ENCODE results near the gene JPH4. TPM values are rescaled to one million over a fixed set of nuclear protein-coding genes. Genes with fewer than 3 reads are reported as not detected.

Gene JPH4
- total and polyA plus RNA-seq, 2 donors: 0.14 to 0.59 TPM

DNA sequence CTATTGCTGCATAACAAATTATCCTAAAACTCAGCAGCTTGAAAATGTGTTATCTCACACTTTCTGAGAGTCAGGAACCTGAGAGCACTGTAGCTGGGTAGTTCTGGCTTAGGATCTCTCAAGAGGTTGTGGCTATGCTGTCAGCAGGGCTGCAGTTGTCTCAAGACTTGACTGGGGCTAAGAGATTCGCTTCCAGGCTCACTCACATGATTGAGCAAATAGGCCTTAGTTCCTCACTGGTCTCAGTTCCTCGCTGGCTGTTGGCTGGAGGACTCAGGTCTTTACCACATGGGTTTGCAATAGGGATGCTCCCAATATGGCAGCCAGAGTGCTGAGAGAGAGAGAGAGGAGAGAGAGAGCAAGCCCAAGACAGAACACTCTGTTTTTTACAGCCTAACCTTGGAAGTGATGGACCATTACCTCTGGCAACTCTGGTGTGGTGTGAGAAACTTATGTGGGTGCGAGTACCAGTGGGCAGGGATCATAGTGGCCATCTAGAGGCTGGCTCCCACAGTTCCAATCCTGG lies 41.6 kb upstream of the JPH4 start:
- WGBS: 89% methylated on average over 3 of the region's 3 CpGs
- no peaks in the 10 kb centered on the region for H3K4me1 ChIP-seq (ENCODE audit: control insufficient read depth in 2 of 2, insufficient read depth in 2 of 2, low read length in 2 of 2)

DNA sequence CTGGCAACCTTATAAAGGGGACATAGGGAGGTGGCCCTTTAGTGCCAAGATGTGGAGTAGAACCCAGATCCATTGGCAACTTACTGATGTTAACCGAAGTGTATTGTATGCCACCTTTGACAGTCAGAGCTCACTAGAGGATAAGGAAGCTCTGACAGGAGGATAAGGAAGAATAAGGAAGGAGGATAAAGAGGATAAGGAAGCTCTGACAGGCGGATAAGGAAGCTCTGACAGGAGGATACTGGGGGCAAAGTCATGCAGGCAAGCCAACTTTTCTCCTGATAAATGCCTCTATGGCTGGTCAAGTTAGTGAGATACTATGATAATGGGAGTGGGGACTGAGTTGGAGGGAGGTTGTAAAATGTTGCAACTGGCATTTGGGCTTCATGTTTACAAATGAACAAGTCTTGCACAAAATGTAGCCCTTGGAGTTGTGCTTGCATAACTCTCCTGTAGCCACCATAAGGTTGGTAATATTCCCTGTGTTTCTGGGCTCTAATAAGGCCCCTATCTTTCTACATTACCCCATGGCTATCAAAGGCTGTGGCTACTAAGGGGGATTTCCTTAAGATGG lies 39.9 kb upstream of the JPH4 start:
- H3K27ac ChIP-seq (ENCODE audit: low read depth in 1 of 2, low read length in 1 of 2): no peak overlapping the region
- H3K27me3 ChIP-seq (ENCODE audit: control insufficient read depth in 2 of 2, insufficient read depth in 1 of 2, low read length in 1 of 2): no peaks in the 10 kb centered on the region
- H3K4me1 ChIP-seq (ENCODE audit: control insufficient read depth in 2 of 2, insufficient read depth in 2 of 2, low read length in 2 of 2): no peaks in the 10 kb centered on the region
- H3K9me3 ChIP-seq (ENCODE audit: control insufficient read depth in 2 of 2, insufficient read depth in 1 of 2, low read length in 1 of 2): no peaks in the 10 kb centered on the region
- no peaks in the 10 kb centered on the region for H3K36me3 ChIP-seq (ENCODE audit: control insufficient read depth in 2 of 2, insufficient read depth in 2 of 2, low read length in 1 of 2)
- DNase-seq (ENCODE audit: low read depth in 6 of 9, low spot score in 9 of 9): no peak
- H3K4me3 ChIP-seq (ENCODE audit: low read length in 2 of 2): no peak overlapping the region
- 96% methylated on average over 2 of the region's 2 CpGs for WGBS

More for the DNA sequence above, 41.6 kb upstream of the JPH4 start:
- DNase-seq (ENCODE audit: low read depth in 6 of 9, low spot score in 9 of 9): no peak
- H3K27me3 ChIP-seq (ENCODE audit: control insufficient read depth in 2 of 2, insufficient read depth in 1 of 2, low read length in 1 of 2): no peaks in the 10 kb centered on the region
- no peaks in the 10 kb centered on the region for H3K36me3 ChIP-seq (ENCODE audit: control insufficient read depth in 2 of 2, insufficient read depth in 2 of 2, low read length in 1 of 2)
- no peak overlapping the region for H3K27ac ChIP-seq (ENCODE audit: low read depth in 1 of 2, low read length in 1 of 2)
- H3K9me3 ChIP-seq (ENCODE audit: control insufficient read depth in 2 of 2, insufficient read depth in 1 of 2, low read length in 1 of 2): peaks cover 2 to 4% of the 10 kb centered on the region in 2 donors
- H3K4me3 ChIP-seq (ENCODE audit: low read length in 2 of 2): no peak overlapping the region

DNA sequence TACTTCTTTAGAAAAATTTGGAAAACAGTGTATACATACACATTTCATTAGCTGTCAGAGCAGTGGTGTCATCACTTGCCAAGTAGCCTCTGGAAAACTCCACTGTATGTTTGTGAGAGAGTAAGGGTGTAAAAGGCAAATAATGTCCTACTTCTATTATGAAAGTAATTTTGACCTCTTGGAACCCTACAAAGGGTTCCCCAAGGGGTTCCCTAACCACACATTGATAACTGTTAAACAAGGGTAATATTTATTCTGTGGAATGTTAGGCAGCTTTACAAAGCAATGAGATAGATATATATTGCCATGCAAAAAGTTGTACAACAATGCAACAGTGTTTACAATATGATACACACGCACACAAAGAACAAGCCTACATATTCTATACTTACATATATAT lies 38.9 kb upstream of the JPH4 start:
- no peaks in the 10 kb centered on the region for H3K4me1 ChIP-seq (ENCODE audit: control insufficient read depth in 2 of 2, insufficient read depth in 2 of 2, low read length in 2 of 2)
- no peak overlapping the region for H3K4me3 ChIP-seq (ENCODE audit: low read length in 2 of 2)
- H3K9me3 ChIP-seq (ENCODE audit: control insufficient read depth in 2 of 2, insufficient read depth in 1 of 2, low read length in 1 of 2): no peaks in the 10 kb centered on the region
- no peaks in the 10 kb centered on the region for H3K36me3 ChIP-seq (ENCODE audit: control insufficient read depth in 2 of 2, insufficient read depth in 2 of 2, low read length in 1 of 2)
- H3K27me3 ChIP-seq (ENCODE audit: control insufficient read depth in 2 of 2, insufficient read depth in 1 of 2, low read length in 1 of 2): no peaks in the 10 kb centered on the region
- WGBS: 96% methylated on average over 1 of the region's 1 CpG
- H3K27ac ChIP-seq (ENCODE audit: low read depth in 1 of 2, low read length in 1 of 2): no peak overlapping the region
- DNase-seq (ENCODE audit: low read depth in 6 of 9, low spot score in 9 of 9): no peak

DNA sequence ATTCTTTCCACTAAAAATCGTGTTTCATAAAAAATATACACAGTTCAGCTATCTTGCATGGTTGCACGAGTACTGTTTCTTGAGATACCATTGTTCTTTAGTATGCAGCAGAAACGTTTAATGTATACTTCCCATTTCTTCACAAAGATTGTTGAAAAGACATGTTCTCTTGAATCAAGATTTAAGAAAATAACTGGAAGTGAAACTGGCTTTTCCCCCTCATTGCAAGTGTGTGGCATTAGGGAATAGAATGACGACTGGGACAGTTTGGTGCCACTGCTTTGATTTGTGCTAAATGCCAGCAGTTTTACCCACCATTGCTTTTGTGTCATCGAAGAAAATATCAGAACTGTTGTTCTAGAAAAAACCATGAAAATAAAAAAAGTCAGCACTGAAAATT lies 37.3 kb upstream of the JPH4 start:
- H3K4me1 ChIP-seq (ENCODE audit: control insufficient read depth in 2 of 2, insufficient read depth in 2 of 2, low read length in 2 of 2): peaks cover 0 to 3% of the 10 kb centered on the region in 2 donors
- H3K36me3 ChIP-seq (ENCODE audit: control insufficient read depth in 2 of 2, insufficient read depth in 2 of 2, low read length in 1 of 2): no peaks in the 10 kb centered on the region
- no peak overlapping the region for H3K27ac ChIP-seq (ENCODE audit: low read depth in 1 of 2, low read length in 1 of 2)
- no peaks in the 10 kb centered on the region for H3K27me3 ChIP-seq (ENCODE audit: control insufficient read depth in 2 of 2, insufficient read depth in 1 of 2, low read length in 1 of 2)
- no peaks in the 10 kb centered on the region for H3K9me3 ChIP-seq (ENCODE audit: control insufficient read depth in 2 of 2, insufficient read depth in 1 of 2, low read length in 1 of 2)
- DNase-seq (ENCODE audit: low read depth in 6 of 9, low spot score in 9 of 9): no peak
- no peak overlapping the region for H3K4me3 ChIP-seq (ENCODE audit: low read length in 2 of 2)
- 64% methylated on average over 5 of the region's 5 CpGs for WGBS

DNA sequence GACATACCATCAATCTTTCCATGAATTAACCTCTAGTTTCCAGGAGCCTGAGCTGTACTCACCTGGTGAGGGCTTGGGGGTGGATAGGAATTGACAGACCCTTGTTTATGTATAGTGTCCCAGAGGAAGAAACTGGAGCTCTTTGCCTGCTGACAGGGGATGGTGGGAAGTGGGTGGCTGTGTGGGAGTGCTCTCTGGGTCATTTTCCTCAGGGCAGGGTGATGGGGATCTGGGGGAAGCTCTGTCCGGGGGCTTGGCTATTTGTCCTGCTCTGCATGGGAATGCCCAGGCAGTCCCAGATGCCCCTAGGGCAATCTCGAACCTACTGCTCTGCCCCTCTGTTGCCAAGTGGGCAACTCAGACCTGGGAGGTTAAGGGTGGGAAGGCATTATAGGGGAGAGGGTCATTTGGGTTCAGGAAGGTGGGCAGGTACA lies 35.8 kb upstream of the JPH4 start:
- no peak overlapping the region for H3K27ac ChIP-seq (ENCODE audit: low read depth in 1 of 2, low read length in 1 of 2)

DNA sequence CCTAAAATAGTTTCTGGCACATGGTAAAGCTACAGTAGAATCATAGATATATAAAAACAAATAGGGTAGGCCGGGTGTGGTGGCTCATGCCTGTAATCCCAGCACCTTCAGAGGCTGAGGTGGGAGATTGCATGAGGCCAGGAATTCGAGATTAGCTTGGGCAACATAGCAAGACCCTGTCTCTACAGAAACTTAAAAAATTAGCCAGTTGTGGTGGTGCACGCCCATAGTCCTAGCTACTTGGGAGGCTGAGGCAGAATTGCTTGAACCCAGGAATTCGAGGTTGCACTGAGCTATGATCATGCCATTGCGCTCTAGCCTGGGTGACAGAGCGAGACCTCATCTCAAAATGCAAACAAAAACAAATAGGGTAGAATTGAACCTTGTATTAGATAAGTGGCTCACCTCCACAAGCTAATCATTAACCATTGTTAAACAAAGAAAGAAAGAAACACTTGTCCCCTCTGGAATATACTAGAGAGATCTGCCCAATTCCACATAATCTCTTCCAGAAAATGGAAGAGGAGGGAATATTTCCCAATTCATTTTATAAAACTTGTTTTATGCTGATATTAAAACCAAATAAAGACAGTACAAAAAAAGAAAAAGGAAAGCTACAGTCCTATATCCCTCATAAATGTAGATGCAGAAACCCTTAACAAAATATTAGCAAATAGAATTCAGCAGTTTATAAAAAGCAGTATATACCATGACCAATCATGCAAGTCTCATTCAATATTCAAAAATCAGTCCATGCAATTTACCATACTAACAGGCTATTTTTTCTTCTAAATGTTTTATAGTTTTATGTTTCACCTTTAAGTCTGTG lies 34.9 kb upstream of the JPH4 start:
- DNase-seq (ENCODE audit: low read depth in 6 of 9, low spot score in 9 of 9): no peak
- 94% methylated on average over 6 of the region's 6 CpGs for WGBS
- Histone ChIP-seq H3K36me3 (ENCODE audit: control insufficient read depth in 2 of 2, insufficient read depth in 2 of 2, low read length in 1 of 2) (no peaks in the 10 kb centered on the region), H3K27me3 (ENCODE audit: control insufficient read depth in 2 of 2, insufficient read depth in 1 of 2, low read length in 1 of 2) (no peaks in the 10 kb centered on the region), H3K4me1 (ENCODE audit: control insufficient read depth in 2 of 2, insufficient read depth in 2 of 2, low read length in 2 of 2) (peaks cover 0 to 14% of the 10 kb centered on the region in 2 donors), H3K9me3 (ENCODE audit: control insufficient read depth in 2 of 2, insufficient read depth in 1 of 2, low read length in 1 of 2) (no peaks in the 10 kb centered on the region), H3K27ac (ENCODE audit: low read depth in 1 of 2, low read length in 1 of 2) (no peak overlapping the region), H3K4me3 (ENCODE audit: low read length in 2 of 2) (no peak overlapping the region)

More for the DNA sequence above, 35.8 kb upstream of the JPH4 start:
- Histone ChIP-seq H3K4me3 (ENCODE audit: low read length in 2 of 2) (no peak overlapping the region), H3K9me3 (ENCODE audit: control insufficient read depth in 2 of 2, insufficient read depth in 1 of 2, low read length in 1 of 2) (no peaks in the 10 kb centered on the region), H3K4me1 (ENCODE audit: control insufficient read depth in 2 of 2, insufficient read depth in 2 of 2, low read length in 2 of 2) (peaks cover 0 to 14% of the 10 kb centered on the region in 2 donors), H3K36me3 (ENCODE audit: control insufficient read depth in 2 of 2, insufficient read depth in 2 of 2, low read length in 1 of 2) (no peaks in the 10 kb centered on the region), H3K27me3 (ENCODE audit: control insufficient read depth in 2 of 2, insufficient read depth in 1 of 2, low read length in 1 of 2) (no peaks in the 10 kb centered on the region)
- no peak for DNase-seq (ENCODE audit: low read depth in 6 of 9, low spot score in 9 of 9)
- 95% methylated on average over 2 of the region's 2 CpGs for WGBS

DNA sequence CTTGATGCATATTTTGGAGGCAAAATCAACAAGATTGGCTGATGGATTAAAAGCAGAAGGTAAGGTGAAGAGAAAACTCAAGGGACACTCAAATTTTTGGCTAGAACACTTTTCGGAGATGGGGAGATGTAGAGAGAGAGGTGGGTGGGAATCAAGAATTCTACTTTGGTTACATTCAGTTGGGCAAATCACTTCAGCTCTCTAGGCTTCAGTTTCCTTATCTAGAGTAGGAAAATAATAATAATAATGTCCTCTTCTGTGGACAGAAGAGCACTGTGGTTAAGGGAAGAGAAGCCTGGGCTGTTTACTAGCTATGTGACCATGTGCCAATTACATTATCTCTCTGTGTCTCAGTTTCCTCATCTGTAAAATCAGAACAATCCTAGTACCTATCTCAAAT lies 34.2 kb upstream of the JPH4 start:
- Histone ChIP-seq H3K9me3 (ENCODE audit: control insufficient read depth in 2 of 2, insufficient read depth in 1 of 2, low read length in 1 of 2) (no peaks in the 10 kb centered on the region), H3K36me3 (ENCODE audit: control insufficient read depth in 2 of 2, insufficient read depth in 2 of 2, low read length in 1 of 2) (no peaks in the 10 kb centered on the region), H3K4me1 (ENCODE audit: control insufficient read depth in 2 of 2, insufficient read depth in 2 of 2, low read length in 2 of 2) (peaks cover 0 to 14% of the 10 kb centered on the region in 2 donors), H3K27me3 (ENCODE audit: control insufficient read depth in 2 of 2, insufficient read depth in 1 of 2, low read length in 1 of 2) (no peaks in the 10 kb centered on the region), H3K27ac (ENCODE audit: low read depth in 1 of 2, low read length in 1 of 2) (no peak overlapping the region), H3K4me3 (ENCODE audit: low read length in 2 of 2) (no peak overlapping the region)
- no peak for DNase-seq (ENCODE audit: low read depth in 6 of 9, low spot score in 9 of 9)
- WGBS: 98% methylated on average over 1 of the region's 1 CpG

DNA sequence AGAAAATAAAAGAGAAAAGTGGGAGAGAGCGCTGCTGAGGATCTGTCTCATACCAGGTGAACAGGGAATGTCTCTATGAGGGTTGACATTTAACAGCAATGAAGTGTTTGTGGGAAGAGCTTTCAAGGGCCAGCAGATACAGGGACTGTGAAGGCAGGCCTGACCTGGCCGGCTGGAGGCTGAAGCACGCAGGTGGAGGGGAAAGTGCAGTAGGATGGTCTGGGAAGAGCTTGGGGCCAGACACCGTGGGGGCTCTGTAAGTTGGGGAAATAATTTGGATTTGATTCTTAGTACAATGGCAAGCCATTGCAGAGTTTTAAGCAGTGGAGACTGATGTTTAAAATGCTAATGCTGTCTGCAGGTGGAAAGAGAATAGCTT lies 33.8 kb upstream of the JPH4 start:
- 97% methylated on average over 4 of the region's 4 CpGs for WGBS
- Histone ChIP-seq H3K9me3 (ENCODE audit: control insufficient read depth in 2 of 2, insufficient read depth in 1 of 2, low read length in 1 of 2) (no peaks in the 10 kb centered on the region), H3K4me3 (ENCODE audit: low read length in 2 of 2) (no peak overlapping the region), H3K27ac (ENCODE audit: low read depth in 1 of 2, low read length in 1 of 2) (no peak overlapping the region), H3K36me3 (ENCODE audit: control insufficient read depth in 2 of 2, insufficient read depth in 2 of 2, low read length in 1 of 2) (no peaks in the 10 kb centered on the region), H3K27me3 (ENCODE audit: control insufficient read depth in 2 of 2, insufficient read depth in 1 of 2, low read length in 1 of 2) (no peaks in the 10 kb centered on the region), H3K4me1 (ENCODE audit: control insufficient read depth in 2 of 2, insufficient read depth in 2 of 2, low read length in 2 of 2) (peaks cover 0 to 14% of the 10 kb centered on the region in 2 donors)
- no peak for DNase-seq (ENCODE audit: low read depth in 6 of 9, low spot score in 9 of 9)

DNA sequence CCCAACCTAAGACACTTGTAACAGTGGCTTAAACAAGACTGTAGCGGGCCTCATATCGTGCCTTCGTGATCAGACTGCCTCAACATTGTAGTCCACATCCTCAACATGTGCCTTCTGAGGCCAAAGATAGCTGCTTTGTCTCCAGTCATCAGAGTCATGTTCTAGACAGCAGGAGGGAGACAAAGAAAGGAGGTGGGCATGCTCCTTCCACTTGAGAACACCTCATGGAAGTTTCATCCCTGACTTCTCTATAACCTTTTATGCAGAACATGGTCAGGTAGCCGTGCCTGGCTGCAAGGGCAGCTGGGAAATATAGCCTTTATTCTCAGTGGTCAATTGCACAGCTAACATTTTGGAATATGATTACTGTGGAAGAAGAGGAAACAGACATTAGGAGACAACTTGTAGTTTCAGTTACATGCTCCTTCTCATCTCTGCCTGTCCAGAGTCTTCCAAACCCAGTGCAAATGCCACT lies 32.3 kb upstream of the JPH4 start:
- Histone ChIP-seq H3K27me3 (ENCODE audit: control insufficient read depth in 2 of 2, insufficient read depth in 1 of 2, low read length in 1 of 2) (no peaks in the 10 kb centered on the region), H3K36me3 (ENCODE audit: control insufficient read depth in 2 of 2, insufficient read depth in 2 of 2, low read length in 1 of 2) (no peaks in the 10 kb centered on the region), H3K4me1 (ENCODE audit: control insufficient read depth in 2 of 2, insufficient read depth in 2 of 2, low read length in 2 of 2) (peaks cover 0 to 14% of the 10 kb centered on the region in 2 donors), H3K27ac (ENCODE audit: low read depth in 1 of 2, low read length in 1 of 2) (peak overlapping the region; percentile 37 to 61), H3K4me3 (ENCODE audit: low read length in 2 of 2) (no peak overlapping the region), H3K9me3 (ENCODE audit: control insufficient read depth in 2 of 2, insufficient read depth in 1 of 2, low read length in 1 of 2) (no peaks in the 10 kb centered on the region)
- 45% methylated on average over 4 of the region's 4 CpGs for WGBS
- peak in 2 of 9 donors; percentile 8 to 35 for DNase-seq (ENCODE audit: low read depth in 6 of 9, low spot score in 9 of 9)

Measured in thymus (tissue), 11 donors.